HG03039 (cell line): ENCODE results near the gene TMPRSS9.
"Not testable (repeated sequence)": the region's sequence is repeated elsewhere in the genome, so short reads cannot be mapped to it uniquely, and the experiment has no call there.

ENCODE experiments used
- ATAC-seq: cut with Tn5 transposase; IDR thresholded peaks from one replicate; pipeline ENCODE4 v1.9.1; 2021; ENCODE audit warnings: mild to moderate bottlenecking, moderate library complexity; ENCODE audit not compliant: unreplicated experiment

Gene TMPRSS9

DNA sequence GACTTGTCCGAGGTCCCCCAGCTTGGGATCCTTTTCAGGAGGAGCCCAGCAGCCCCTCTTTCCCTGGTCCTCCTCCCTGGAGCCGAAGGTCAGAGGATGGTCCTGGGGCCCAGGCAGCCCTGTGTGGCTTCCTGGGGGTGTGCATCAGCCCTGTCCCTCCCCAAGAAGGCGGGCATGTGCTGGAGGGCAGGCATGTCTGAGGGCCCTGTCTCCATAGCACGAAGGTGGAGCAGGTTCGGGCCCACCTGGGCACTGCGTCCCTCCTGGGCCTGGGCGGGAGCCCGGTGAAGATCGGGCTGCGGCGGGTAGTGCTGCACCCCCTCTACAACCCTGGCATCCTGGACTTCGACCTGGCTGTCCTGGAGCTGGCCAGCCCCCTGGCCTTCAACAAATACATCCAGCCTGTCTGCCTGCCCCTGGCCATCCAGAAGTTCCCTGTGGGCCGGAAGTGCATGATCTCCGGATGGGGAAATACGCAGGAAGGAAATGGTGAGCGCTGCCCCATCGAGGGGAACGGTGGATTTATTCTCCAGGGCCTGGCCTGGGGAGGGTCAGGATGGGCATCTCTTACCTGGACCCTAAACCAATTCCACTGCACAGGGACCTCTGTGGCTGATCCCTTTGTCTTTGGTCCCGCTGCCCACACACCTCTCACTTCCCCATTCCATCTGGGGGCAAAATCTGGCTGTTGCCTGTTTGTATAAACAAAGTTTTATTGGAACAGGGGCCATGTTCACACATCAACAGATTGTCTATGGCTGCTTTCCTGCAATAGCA lies 56.4 kb downstream of the TMPRSS9 start:
- no peak for ATAC-seq

DNA sequence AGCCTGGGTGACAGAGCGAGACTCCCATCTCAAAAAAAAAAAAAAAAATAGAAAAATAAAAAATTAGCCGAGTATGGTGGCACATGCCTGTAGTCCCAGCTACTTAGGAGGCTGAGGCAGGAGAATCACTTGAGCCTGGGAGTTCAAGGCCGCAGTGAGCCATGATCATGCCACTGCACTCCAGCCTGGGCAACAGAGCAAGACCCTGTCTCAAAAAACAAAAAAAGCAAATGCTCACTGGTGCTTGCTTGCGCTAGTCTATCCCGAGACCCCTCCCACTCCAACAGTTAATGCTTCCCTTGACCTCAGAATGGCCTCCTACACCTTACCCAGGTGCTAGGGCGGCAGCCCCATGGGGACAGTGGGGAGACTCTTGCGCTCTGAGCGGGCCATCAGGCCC lies 57.4 kb downstream of the TMPRSS9 start:
- not testable (repeated sequence) for ATAC-seq

DNA sequence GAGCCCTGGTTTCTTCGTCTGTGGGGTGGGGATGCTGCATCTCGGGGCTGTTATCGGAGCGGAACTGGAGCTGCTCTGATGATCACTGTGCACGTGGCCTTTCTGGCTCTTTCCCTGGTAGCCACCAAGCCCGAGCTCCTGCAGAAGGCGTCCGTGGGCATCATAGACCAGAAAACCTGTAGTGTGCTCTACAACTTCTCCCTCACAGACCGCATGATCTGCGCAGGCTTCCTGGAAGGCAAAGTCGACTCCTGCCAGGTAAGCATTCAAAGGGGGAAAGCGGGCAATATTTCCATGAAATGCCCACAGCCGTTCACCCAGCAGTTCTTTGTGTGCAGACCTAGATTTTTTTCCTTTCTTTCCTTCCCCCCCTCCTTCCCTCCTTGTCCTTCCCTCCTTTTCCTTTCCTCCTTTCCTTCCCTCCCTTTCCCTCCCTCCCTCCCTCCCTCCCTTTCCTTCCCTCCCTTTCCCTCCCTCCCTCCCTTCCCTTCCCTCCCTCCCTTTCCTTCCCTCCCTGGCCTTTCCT lies 57.9 kb downstream of the TMPRSS9 start:
- no peak for ATAC-seq

DNA sequence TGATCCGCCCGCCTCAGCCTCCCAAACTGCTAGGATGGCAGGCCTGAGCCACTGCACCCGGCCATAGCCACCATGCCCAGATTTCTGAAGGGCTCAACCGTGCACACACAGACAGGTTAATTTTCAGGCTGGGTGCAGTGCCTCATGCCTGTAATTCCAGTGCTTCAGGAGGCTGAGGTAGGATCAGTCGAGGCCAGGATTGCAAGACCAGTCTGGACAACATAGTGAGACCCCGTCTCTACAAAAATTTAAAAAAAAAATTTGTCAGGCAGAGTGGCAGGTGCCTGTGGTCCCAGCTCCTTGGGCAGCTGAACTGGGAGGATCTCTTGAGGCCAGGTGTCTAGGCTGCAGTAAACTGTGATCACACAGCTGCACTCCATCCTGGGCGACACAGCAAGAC lies 59.7 kb downstream of the TMPRSS9 start:
- no peak for ATAC-seq

DNA sequence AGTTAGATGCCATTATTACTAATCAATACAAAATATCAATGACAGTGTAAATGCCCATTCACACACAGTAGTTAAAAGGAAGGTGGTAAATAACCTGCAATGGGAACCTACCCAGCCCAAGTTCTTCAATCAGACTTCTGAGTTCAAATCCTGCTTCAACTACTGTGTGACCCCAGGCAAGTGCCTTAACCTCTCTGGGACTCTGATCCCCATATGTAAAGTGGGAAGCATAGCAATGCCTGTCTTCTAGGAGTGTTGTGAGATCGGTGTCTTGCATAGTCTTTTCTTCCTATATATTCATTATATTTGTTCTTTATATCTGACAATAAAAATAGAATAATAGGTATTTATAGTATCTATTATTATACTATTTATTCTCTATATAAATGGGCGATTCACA lies 60.4 kb downstream of the TMPRSS9 start:
- ATAC-seq, result no peak

DNA sequence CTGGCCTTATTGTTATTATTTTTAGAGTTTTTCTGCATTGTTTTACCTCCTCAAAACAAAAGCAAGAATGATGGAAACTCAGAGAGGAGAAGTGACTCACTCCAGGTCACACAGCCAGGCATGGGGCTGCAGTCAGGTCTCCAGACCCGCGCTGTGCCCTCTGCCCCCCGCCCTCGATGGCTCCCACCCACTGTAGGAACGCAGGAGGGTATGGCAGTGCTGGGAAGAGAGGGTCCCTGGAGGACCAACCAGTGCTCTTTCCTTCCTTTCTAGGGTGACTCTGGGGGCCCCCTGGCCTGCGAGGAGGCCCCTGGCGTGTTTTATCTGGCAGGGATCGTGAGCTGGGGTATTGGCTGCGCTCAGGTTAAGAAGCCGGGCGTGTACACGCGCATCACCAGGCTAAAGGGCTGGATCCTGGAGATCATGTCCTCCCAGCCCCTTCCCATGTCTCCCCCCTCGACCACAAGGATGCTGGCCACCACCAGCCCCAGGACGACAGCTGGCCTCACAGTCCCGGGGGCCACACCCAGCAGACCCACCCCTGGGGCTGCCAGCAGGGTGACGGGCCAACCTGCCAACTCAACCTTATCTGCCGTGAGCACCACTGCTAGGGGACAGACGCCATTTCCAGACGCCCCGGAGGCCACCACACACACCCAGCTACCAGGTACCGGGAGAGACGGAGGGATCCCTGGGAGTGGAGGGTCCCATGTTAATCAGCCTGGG lies 61.7 kb downstream of the TMPRSS9 start:
- no peak for ATAC-seq

DNA sequence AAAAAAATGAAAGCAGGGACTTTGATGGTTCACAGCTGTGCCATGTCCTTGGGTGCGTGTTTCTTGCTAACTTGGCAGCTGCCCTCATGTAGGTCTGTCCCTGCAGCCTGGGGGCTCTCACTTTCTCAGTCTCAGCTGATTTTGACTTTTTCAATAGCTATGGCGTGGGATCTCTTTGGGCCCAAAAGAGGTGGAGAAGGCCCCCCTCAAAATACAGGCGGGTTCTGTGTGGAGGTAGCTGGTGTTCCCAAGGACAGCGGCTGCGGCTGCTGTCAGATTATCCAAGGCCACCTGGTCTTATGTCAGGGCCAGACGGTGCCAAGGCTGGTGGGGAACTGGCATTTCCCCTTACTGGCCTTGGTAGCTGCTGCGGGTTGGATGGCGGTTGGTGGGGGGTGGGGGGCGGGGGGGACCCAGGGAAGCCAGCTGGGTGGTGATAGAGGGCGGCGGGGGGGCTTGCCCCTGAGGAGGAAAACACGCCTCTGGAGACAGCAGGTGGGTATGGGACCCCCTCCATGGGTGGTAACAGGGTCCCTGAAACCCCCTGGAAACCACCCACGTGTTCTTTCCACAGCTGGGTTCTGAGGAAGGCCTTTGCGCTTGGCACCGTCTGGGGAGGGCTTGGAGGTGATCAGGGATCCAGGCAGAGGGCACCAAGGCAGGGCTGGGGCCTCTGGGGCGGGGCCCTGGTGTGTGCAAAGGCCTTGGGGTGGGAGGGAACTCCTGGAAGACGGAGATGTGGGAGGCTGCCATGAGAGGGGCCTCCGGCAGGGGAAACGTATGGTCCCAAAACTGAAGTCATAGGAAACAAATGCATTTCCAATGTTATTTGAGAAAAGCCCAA lies 63.2 kb downstream of the TMPRSS9 start:
- no peak for ATAC-seq

DNA sequence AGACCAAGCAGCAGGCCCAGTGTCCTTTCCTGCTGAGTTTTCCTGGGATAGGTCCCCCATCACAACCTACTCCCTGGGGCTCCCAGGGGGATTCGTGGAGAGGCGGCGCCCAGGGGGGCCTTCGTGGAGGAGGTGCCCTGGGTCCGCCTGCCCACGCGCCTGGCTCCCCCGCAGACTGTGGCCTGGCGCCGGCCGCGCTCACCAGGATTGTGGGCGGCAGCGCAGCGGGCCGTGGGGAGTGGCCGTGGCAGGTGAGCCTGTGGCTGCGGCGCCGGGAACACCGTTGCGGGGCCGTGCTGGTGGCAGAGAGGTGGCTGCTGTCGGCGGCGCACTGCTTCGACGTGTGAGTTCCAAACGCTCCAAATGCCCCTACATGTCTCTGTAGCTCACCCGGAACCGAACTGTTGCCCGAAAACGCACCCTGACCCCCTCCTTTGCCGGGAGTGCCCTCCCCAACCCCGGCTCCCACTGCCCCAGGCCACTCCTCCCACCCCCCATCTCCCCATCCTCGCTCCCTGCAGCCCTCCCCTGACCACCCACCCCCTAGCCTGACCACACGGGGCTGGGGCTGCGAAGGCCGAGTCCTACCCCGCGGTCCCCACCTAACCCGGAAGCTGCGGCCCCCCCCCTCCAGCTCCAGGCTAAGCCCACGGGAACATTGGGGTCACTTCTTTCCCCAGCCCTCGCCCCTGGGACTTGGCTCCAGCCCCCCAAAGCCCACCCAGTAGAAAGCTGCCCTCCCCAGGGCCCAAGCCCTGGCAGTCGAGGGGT lies 64.0 kb downstream of the TMPRSS9 start:
- ATAC-seq, result no peak

DNA sequence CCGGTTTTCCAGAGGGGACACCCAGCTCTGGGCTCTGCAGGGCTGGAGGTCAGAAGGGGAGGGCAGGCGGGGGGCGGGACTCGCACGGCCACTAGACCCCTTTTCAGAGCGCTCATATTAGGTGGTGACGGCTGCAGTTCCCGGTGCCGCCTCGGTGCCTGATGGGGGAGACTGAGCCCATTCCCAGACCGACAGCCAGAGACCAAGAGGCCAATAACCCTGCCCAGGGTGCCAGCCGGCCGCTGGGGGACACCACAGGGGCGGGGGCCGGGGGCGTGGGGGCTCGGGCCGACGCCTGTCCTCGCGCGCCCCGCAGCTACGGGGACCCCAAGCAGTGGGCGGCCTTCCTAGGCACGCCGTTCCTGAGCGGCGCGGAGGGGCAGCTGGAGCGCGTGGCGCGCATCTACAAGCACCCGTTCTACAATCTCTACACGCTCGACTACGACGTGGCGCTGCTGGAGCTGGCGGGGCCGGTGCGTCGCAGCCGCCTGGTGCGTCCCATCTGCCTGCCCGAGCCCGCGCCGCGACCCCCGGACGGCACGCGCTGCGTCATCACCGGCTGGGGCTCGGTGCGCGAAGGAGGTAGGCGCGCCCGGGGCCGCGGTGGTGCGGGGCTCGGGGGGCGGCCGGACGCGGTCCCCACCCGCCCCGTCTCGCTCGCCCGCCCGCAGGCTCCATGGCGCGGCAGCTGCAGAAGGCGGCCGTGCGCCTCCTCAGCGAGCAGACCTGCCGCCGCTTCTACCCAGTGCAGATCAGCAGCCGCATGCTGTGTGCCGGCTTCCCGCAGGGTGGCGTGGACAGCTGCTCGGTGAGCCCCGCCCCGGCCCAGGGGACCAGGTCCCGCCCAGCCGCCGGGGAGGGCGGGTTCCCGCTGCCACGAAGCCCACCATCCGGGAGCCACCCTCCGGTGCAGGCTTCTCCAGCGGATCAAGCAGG lies 64.9 kb downstream of the TMPRSS9 start:
- ATAC-seq, result no peak

DNA sequence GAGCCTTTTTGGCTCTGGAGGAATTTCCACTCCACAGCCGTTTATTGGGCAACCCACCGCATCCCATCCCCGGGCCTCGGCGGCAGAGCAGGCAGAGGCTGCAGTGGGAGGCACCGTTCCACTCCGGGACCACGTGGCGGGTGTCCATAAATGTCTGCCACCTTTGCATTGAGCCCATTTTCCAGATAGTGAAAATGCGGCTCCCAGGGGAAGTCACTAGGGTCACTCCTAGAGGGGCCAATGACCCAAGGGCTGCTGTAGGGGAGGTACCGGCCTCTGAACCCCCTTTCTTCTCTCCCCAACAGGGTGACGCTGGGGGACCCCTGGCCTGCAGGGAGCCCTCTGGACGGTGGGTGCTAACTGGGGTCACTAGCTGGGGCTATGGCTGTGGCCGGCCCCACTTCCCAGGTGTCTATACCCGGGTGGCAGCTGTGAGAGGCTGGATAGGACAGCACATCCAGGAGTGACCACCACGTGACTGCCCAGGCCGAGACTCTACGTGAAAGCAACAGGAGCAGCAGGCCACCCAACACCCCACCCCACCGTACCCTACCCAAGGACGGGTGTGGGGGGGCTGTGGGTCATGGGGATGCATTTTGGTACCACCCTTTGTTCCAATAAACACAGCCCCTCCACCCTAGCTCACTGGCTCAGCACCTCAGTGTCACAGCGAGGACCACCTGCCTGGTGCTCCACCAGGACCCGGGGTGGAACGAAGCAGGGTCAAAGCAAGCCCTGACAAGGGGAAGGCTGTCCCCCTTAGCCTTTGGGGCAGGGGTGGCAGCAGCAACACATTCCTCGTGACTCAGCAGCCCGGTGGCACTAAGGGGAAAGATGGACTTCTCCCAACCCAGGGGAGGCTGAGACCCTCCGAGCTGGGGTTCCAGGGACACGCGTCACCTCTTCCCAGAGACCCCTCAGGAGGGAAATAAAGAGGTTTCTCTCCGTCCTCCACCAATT lies 65.8 kb downstream of the TMPRSS9 start:
- ATAC-seq, result no peak

DNA sequence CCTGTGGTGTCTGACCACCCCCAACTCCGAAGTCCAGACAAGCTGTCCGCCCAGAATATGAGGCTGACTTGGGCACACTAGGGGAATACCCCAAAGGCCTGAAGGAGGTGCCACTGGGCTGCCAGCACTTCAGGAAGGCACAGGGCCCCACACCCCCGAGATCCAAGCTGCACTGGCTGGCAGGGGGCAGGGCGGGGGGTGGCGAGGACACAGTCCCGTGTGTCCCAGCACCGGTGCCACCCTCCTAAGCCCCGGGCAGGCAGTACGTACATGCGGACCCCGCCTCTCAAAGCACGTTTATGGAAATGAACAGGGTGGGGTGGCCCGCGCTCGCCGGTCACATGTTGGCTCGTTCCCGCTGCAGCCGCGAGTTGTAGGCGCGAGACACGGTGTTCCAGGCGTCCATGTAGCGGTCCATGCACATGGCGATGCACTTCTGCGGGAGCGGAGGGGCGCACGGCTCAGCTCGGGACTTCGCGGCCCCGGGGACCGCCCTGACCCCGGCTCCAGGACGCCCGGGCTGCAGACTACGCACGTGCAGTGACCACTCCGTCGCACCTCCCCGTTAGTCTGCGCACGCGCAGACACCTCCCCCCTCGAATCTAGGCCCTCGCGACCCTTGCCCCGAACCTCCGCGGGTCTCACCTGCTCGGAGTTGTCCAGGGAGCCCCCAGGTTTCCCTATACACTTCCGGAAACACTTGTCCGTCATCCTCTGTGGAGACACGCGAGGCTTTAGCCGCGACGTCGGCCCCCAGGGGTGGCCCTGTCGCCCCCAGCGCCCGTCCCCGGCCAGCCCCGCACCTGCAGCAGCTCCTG lies 66.8 kb downstream of the TMPRSS9 start:
- peak; percentile 5 for ATAC-seq

DNA sequence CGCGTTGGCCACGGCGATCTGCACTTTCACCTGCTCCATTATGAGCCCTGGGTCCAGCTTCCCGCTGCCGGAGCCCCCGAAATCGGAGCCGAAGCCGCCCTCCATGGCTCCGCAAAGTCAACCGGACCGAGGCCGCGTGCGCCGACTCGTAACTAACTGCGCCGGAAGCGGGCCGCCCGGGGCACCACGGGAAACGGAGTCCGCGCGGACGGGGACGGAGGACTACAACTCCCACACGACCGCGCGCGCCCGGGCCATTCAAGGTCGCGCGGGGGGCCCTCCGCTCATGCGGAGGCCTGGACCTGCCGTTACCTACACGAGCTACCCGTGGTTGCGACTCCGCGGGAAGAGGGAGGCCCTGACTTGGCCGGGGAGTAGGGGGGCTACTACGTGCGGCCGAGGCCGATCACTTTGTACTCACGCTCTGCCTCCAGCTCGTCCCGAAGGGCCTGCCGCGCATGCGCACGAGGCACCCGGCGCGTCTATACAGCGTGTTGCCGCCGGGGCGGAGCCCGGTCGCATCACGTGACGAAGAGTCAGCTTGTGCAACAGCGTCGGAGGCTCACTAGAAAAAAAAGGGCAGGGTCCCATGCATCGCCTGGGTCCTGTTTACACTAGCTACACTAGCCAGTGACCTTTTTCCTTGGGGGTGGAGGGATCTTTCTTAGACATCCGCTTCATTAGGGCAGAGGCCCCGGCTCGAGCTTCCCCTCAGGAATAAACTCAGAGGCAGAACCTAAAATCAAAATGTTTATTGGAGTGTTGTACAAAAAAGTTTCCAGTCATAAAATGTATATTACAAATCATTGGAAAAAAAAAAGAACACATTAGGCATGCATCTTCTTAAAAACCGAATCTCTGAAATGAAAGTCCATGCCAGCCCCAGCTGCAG lies 67.6 kb downstream of the TMPRSS9 start, which contains the start of gene TIMM13:
Gene TIMM13, minus strand, starts transcription at position 158 of the 892 bp plus-strand sequence. Its CDS starts 53 bp downstream, at position 105.
- peak; percentile 73 for ATAC-seq

DNA sequence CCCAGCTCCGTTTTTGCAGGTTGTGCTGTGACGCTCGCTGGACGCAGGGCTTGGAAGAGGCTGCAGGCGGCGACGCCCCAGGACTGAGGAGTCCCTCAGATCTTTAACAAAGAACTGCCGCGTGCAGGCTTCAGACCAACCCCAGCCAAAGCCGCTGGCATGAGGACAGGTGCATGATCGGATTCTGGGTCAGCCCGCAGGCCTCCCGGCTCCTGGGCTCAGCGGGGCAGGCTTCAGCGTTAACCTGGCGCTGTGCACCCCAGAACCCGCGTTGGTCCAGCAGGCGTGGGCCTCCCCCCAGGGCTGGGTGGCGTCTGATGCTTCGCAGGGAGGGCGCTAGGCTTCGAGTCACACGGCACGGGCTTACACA lies 68.2 kb downstream of the TMPRSS9 start:
- no peak for ATAC-seq

DNA sequence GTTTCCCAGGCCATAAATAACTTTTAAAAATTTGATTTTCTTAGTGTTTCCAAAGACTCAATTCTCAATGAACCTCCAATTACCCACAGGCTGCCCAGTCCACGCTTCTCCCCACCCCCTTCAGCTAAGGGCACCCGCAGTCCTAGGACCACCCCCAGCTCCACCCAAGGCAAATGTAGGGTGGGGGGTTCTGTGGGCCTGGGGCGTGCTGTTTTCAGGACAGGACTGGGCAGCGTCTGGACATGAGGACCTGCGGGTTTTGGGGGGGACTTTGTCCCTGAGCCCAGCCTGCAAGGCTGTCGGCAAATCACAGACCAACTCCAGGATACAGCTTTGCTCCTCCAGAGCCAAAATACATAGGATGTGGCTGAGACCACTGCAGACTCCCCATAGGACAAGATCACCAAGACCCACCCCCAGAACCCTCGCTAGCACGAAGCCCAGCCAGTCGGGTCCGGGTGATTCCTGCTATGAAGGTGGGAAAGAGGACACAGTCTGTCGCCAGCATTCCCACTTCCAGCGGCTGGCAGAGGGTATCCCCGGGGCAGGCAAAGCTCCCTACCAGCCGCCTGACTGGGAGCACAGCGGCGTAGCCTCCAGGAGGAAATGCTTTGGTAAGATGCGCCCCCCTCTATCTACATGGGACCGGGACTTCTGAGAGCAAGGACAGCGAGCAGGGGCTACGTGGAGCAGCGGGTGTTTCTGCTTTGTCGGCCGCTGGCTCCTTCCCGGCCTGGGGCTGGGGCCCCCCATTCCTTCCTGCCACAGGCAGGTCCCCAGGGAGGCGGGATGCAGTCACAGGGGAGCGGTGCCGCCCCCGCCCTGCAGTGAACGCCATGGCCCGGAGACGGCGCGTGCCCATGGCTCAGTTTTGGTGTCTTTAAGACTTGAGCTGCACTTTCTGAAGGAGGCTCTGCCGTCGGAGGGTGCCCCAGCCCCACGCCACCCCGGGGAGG lies 69.0 kb downstream of the TMPRSS9 start:
- no peak for ATAC-seq

DNA sequence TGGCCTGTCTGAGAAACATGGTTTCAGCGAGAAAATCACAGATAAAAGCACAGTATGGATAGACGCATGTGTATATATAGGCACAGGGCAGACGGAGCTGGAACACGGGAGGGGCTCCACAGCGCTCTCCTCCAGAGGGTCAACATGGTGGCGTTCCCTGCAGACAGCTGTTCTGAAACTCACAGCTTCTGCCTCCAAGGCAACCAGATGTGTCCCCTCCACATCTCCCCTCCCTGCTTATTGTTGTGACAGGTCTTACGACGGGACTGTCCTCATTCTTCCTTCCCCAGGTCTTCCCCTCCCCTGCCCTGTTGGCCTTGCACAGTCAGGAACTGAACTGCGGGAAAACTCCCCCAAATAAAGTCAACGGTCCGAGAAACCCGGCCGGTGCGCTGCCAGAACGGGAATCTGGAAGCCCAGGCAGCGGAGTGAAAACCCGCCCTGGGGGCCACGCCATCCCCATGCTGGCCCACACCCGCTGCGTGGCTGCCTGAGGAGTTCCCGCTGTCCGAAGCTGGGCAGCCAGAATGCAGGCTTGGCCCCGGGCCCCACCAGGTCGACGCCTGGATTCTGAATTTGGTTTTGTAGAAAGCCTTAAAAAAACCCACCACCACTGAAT lies 70.0 kb downstream of the TMPRSS9 start:
- no peak for ATAC-seq
